ENCODE results near the gene PRPF6. TPM values are rescaled to one million over a fixed set of nuclear protein-coding genes. Genes with fewer than 3 reads are reported as not detected.

PRPF6 gene
- total RNA-seq, 2 experiments from 2014 or later: 50.6 to 51.3 TPM

DNA sequence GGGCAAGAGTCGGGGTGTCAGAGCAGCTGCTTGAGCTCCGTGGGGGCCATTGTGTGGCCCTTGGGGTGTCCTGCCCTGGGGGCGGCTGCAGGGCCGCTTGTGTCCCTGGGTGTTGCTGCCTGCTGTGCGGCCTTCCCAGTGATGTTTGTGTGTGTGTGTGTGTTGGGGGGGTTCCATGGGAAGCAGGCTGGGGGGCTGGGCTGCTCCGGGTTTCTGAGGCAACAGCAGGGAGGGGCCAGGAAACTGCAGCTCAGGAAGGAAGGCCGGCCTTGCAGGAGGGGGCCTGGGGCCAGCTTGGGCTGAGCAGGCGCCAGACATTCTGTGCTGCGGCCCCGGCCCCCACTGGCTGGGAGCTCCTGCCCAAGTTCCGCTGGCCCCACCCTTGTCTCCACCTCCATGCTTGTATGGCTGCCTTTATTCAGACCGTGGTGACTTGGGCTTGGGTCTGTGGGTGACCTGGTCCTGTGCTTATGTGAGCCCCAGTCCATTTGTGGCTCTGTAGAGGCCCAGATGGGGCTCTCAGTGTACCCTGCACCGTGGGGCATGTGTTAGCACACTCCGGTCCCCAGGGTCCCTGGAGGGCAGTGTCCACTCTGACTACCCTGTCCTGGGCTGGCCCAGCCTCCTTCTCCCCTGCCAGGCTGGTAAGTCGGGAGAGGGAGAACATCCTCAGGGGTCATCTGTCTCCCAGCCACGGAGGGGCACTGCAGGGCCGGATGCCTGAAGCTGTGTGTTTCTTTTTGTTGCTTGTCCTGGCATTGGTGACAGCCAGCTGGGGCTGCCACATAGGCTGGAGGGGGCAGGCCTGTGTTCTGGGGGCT is 73.1 kb downstream of the PRPF6 start:
- TF ChIP-seq, protein P1, sequence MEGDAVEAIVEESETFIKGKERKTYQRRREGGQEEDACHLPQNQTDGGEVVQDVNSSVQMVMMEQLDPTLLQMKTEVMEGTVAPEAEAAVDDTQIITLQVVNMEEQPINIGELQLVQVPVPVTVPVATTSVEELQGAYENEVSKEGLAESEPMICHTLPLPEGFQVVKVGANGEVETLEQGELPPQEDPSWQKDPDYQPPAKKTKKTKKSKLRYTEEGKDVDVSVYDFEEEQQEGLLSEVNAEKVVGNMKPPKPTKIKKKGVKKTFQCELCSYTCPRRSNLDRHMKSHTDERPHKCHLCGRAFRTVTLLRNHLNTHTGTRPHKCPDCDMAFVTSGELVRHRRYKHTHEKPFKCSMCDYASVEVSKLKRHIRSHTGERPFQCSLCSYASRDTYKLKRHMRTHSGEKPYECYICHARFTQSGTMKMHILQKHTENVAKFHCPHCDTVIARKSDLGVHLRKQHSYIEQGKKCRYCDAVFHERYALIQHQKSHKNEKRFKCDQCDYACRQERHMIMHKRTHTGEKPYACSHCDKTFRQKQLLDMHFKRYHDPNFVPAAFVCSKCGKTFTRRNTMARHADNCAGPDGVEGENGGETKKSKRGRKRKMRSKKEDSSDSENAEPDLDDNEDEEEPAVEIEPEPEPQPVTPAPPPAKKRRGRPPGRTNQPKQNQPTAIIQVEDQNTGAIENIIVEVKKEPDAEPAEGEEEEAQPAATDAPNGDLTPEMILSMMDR (IDR thresholded peaks at IDR 0.05): no peak
- H3K27ac Mint-ChIP-seq: no peak overlapping the region
- intact Hi-C loops (cut with DNase I, micrococcal nuclease): no loop called here
- no peaks in the 10 kb centered on the region for H3K36me3 ChIP-seq (ENCODE audit: insufficient read depth, low read length)
- no peak overlapping the region for H3K4me3 Mint-ChIP-seq
- peaks cover 28% of the 10 kb centered on the region for H3K4me1 ChIP-seq (ENCODE audit: insufficient read depth, low read length)
- ATAC-seq (ENCODE audit: poor library complexity) (no peak), DNase-seq (no peak)
- H3K36me3 Mint-ChIP-seq (ENCODE audit: low read depth): no peaks in the 10 kb centered on the region
- POLR2A ChIA-PET: interaction anchor here (0.8 to 1.3 kb wide), 2 partner anchors 25 to 30 kb away, joined by 3 read pairs; partner anchors contain the start of genes LKAAEAR1 and RGS19
- peaks cover under 1% of the 10 kb centered on the region for H3K4me1 Mint-ChIP-seq (ENCODE audit: low read depth)
- H3K27ac ChIP-seq (ENCODE audit: low read depth in 1 of 2, low read length in 2 of 2): no peak overlapping the region
- H3K27me3 Mint-ChIP-seq: peaks cover 36% of the 10 kb centered on the region
- H3K9me3 Mint-ChIP-seq: no peaks in the 10 kb centered on the region
- peaks cover 0 to 30% of the 10 kb centered on the region in 2 experiments for H3K9me3 ChIP-seq (ENCODE audit: control insufficient read depth in 1 of 2, insufficient read depth in 1 of 2, low read length in 2 of 2)
- CTCF ChIA-PET: interaction anchor here (1.5 to 1.6 kb wide), 2 partner anchors 15 kb away, joined by 7 to 8 read pairs; no protein-coding TSS in a partner anchor
- H3K4me3 ChIP-seq (ENCODE audit: low read length): no peak overlapping the region
- peaks cover 39% of the 10 kb centered on the region in 2 experiments for H3K27me3 ChIP-seq (ENCODE audit: control insufficient read depth in 1 of 2, insufficient read depth in 2 of 2, low read length in 2 of 2)

DNA sequence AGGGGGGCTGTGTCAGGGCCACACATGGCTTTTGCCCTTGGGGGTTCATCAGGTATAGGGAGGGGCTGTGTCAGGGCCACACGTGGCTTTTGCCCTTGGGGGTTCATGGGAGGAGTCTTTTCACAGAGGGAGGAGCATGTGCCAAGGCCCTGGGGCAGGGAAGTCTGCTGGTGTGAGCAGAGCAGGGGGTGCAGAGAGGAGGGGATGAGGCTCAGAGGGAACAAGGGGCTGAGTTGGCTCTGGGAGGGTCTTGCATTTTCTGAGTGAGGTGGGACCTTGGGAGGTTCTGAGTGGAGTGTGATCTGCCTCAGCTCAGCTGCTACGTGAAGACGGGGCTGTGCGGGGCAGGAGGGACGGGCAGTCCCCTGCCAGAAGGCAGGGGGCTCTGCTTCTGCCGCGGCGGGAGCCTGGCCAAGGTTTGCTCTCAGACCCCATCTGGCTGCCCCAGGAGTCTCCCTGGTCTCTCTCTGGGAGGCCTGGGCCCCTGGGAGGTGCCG is 74.5 kb downstream of the PRPF6 start:
- intact Hi-C loops (cut with DNase I, micrococcal nuclease): no loop called here
- no peaks in the 10 kb centered on the region for H3K36me3 ChIP-seq (ENCODE audit: insufficient read depth, low read length)
- no peak overlapping the region for H3K27ac ChIP-seq (ENCODE audit: low read depth in 1 of 2, low read length in 2 of 2)
- Mint-ChIP-seq H3K9me3 (no peaks in the 10 kb centered on the region), H3K27ac (no peak overlapping the region), H3K36me3 (ENCODE audit: low read depth) (no peaks in the 10 kb centered on the region), H3K4me3 (no peak overlapping the region), H3K4me1 (ENCODE audit: low read depth) (peaks cover 4% of the 10 kb centered on the region), H3K27me3 (peaks cover 32% of the 10 kb centered on the region)
- ATAC-seq (ENCODE audit: poor library complexity) (no peak), DNase-seq (no peak)
- peaks cover 18% of the 10 kb centered on the region for H3K4me1 ChIP-seq (ENCODE audit: insufficient read depth, low read length)
- ChIA-PET POLR2A (no interaction called here), CTCF (interaction anchor here (1.5 kb wide), 1 partner anchor 17 kb away, joined by 7 read pairs; no protein-coding TSS in a partner anchor)
- TF ChIP-seq, protein P1 (IDR thresholded peaks at IDR 0.05): no peak
- peaks cover 0 to 21% of the 10 kb centered on the region in 2 experiments for H3K9me3 ChIP-seq (ENCODE audit: control insufficient read depth in 1 of 2, insufficient read depth in 1 of 2, low read length in 2 of 2)
- peaks cover 30 to 31% of the 10 kb centered on the region in 2 experiments for H3K27me3 ChIP-seq (ENCODE audit: control insufficient read depth in 1 of 2, insufficient read depth in 2 of 2, low read length in 2 of 2)
- no peak overlapping the region for H3K4me3 ChIP-seq (ENCODE audit: low read length)

GRCh38 chr20:64055893-64056638 is 75.1 kb downstream of the PRPF6 start:
- no peak for DNase-seq
- ATAC-seq (ENCODE audit: poor library complexity): no peak
- no peaks in the 10 kb centered on the region for H3K36me3 Mint-ChIP-seq (ENCODE audit: low read depth)
- ChIA-PET POLR2A (interaction anchor here (1.3 to 2.8 kb wide), 3 partner anchors 12 to 75 kb away, joined by 3 to 13 read pairs (median 6); partner anchors contain the start of gene PRPF6), CTCF (no interaction called here)
- intact Hi-C loops (cut with DNase I, micrococcal nuclease): loop anchor here in 1 of 2 experiments (2.0 kb wide), 1 partner anchor 269 kb away; no protein-coding TSS in a partner anchor
- peaks cover 25% of the 10 kb centered on the region for H3K27me3 Mint-ChIP-seq
- Histone ChIP-seq H3K4me1 (ENCODE audit: insufficient read depth, low read length) (peaks cover 17% of the 10 kb centered on the region), H3K9me3 (ENCODE audit: control insufficient read depth in 1 of 2, insufficient read depth in 1 of 2, low read length in 2 of 2) (peaks cover 0 to 14% of the 10 kb centered on the region in 2 experiments), H3K27me3 (ENCODE audit: control insufficient read depth in 1 of 2, insufficient read depth in 2 of 2, low read length in 2 of 2) (peaks cover 24 to 25% of the 10 kb centered on the region in 2 experiments), H3K36me3 (ENCODE audit: insufficient read depth, low read length) (no peaks in the 10 kb centered on the region), H3K4me3 (ENCODE audit: low read length) (no peak overlapping the region), H3K27ac (ENCODE audit: low read depth in 1 of 2, low read length in 2 of 2) (no peak overlapping the region)
- no peak overlapping the region for H3K4me3 Mint-ChIP-seq
- H3K9me3 Mint-ChIP-seq: no peaks in the 10 kb centered on the region
- no peak overlapping the region for H3K27ac Mint-ChIP-seq
- H3K4me1 Mint-ChIP-seq (ENCODE audit: low read depth): peaks cover 4% of the 10 kb centered on the region
- TF ChIP-seq, protein P1 (IDR thresholded peaks at IDR 0.05): no peak
